ENCODE data around the gene GBX1.

DNA sequence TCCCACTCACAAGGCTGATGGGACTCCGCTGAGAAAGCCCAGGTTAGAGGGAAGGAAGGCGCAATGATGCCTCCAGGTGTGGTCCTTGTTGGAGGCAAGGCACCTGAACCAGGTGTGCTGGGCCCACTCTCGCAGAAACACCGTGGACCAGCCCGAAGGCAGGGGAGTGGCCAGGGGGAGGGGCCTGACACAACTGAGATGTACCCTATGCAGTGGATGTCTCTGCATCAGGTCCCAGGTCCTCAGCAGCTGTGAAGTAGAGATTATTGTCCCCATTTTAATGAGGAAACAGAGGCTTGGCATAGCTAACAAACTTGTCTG, 32.0 kb downstream of the GBX1 start:
- TF ChIP-seq, protein P1, sequence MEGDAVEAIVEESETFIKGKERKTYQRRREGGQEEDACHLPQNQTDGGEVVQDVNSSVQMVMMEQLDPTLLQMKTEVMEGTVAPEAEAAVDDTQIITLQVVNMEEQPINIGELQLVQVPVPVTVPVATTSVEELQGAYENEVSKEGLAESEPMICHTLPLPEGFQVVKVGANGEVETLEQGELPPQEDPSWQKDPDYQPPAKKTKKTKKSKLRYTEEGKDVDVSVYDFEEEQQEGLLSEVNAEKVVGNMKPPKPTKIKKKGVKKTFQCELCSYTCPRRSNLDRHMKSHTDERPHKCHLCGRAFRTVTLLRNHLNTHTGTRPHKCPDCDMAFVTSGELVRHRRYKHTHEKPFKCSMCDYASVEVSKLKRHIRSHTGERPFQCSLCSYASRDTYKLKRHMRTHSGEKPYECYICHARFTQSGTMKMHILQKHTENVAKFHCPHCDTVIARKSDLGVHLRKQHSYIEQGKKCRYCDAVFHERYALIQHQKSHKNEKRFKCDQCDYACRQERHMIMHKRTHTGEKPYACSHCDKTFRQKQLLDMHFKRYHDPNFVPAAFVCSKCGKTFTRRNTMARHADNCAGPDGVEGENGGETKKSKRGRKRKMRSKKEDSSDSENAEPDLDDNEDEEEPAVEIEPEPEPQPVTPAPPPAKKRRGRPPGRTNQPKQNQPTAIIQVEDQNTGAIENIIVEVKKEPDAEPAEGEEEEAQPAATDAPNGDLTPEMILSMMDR (IDR thresholded peaks at IDR 0.05; ENCODE audit: insufficient read depth, low read length, poor library complexity, severe bottlenecking), result no peak
- TF ChIP-seq EZH2phosphoT487 (conservative IDR thresholded peaks at IDR 0.05; ENCODE audit: low read length), result no peak

Measured in SU-DHL-6 (cell line).